Mammary epithelial cell (primary cell): ENCODE measurements around the gene LCAT.

Source experiments
- CTCF ChIP-seq, 2 donors: IDR thresholded peaks in 1 of 2; conservative IDR thresholded peaks in 1 of 2; 2 replicates each; pipeline ENCODE4 v1.5.1; 2011 to 2012; ENCODE audit warnings: inconsistent platforms in 2 of 2, low read length in 2 of 2, mild to moderate bottlenecking in 2 of 2, control low read depth in 1 of 2, low read depth in 1 of 2; ENCODE audit not compliant: insufficient read depth in 1 of 2; ENCODE audit errors: extremely low read depth in 1 of 2
- EZH2 ChIP-seq: IDR thresholded peaks from 2 replicates; pipeline ENCODE4 v1.6.1; 2012; ENCODE audit warnings: low read length, inconsistent platforms, borderline replicate concordance

GRCh38 chr16:67979955-67980678 lies 36.2 kb upstream of the LCAT start, which contains the start of gene DPEP3:
- TF ChIP-seq CTCF (conservative IDR thresholded peaks at IDR 0.05 in 1 of 2, IDR thresholded peaks at IDR 0.05 in 1 of 2; ENCODE audit: extremely low read depth in 1 of 2, insufficient read depth in 1 of 2, low read depth in 1 of 2, low read length in 2 of 2) (peak; percentile 10), EZH2 (no peak)
